Transverse colon (tissue), 4 donors: ENCODE data around the gene CARMIL1.

Source experiments
- EP300 ChIP-seq: sonication (generic); formaldehyde crosslinking; IDR thresholded peaks from one replicate; pipeline ENCODE4 v1.6.1; 2017; ENCODE audit warnings: antibody characterized with exemption, low read depth
- POLR2AphosphoS5 ChIP-seq, 3 donors: sonication (generic); formaldehyde crosslinking; IDR thresholded peaks; one replicate each; pipeline ENCODE4 v1.6.1; 2016; ENCODE audit warnings: antibody characterized with exemption in 3 of 3
- TF ChIP-seq, protein P1 (sequence below), 5 experiments: fragments of 200-600 bp in 3 of 5; fragments of 450-650 bp in 2 of 5; sonication (generic) in 3 of 5; IDR thresholded peaks; 1 replicate in 2 of 5; 2 replicates in 3 of 5; pipeline ENCODE4 v1.5.1; 2016 to 2017; ENCODE audit warnings: antibody characterized with exemption in 5 of 5, inconsistent platforms in 3 of 5, mild to moderate bottlenecking in 2 of 5, moderate library complexity in 1 of 5

DNA sequence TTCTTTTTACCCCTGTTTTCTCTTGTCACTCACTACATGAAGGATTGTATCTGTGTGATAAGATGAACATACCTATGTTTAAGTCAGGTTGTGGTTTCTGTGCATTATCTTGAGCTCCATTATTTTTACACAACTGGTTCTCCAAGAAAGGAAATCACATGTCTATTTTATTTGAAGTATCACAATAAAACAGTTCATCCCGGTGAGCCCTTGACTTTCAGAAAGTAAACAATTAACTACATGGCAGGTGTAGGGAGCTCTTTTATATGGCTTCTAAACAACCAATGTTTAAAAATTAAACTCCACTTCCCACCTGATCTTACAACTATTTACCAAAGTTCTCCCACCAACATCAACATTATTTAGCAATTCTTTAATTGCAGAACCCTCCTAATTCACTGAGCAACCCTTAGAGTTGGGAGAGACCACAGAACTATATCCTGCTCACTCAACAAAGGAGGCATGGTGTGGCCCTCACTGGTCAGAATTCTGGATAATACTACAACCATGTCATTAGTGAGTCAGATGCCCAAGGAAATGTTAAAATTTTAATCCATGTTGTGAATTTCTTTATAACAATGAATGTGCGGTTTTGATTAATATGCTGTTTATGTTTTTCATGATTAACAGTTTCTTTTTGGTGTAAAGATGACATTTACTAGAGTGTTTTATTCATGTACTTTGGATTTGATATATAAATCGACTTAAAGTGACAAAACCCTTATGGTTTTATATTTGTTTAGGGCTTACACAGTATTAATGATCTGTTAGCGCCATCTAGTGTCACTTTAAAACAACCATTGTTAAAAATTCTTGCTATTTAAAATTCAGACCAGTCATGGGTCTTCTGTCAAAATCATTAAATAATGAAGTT lies 322.9 kb downstream of the CARMIL1 start:
- TF ChIP-seq, protein P1, sequence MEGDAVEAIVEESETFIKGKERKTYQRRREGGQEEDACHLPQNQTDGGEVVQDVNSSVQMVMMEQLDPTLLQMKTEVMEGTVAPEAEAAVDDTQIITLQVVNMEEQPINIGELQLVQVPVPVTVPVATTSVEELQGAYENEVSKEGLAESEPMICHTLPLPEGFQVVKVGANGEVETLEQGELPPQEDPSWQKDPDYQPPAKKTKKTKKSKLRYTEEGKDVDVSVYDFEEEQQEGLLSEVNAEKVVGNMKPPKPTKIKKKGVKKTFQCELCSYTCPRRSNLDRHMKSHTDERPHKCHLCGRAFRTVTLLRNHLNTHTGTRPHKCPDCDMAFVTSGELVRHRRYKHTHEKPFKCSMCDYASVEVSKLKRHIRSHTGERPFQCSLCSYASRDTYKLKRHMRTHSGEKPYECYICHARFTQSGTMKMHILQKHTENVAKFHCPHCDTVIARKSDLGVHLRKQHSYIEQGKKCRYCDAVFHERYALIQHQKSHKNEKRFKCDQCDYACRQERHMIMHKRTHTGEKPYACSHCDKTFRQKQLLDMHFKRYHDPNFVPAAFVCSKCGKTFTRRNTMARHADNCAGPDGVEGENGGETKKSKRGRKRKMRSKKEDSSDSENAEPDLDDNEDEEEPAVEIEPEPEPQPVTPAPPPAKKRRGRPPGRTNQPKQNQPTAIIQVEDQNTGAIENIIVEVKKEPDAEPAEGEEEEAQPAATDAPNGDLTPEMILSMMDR (IDR thresholded peaks at IDR 0.05): peak; percentile 39 to 58 (median 49)
- no peak for TF ChIP-seq EP300
- no peak for TF ChIP-seq POLR2AphosphoS5 (IDR thresholded peaks at IDR 0.05)
